ENCODE measurements around the gene UEVLD.

Gene UEVLD

GRCh38 chr11:18580113-18580766 lies 8.3 kb downstream of the UEVLD start:
- DNase-seq, result peak in 1 of 5 experiments; percentile 30

- peak in 2 of 5 experiments; percentile 16 to 88 for DNase-seq
These were observed 9.4 kb downstream of the UEVLD start for GRCh38 chr11:18578975-18579598.

- DNase-seq, result peak in 1 of 5 experiments; percentile 55
These were observed 13.2 kb downstream of the UEVLD start for GRCh38 chr11:18575361-18575760.

GRCh38 chr11:18567081-18567480 lies 21.5 kb downstream of the UEVLD start:
- no peak for DNase-seq

GRCh38 chr11:18566406-18566805 lies 22.1 kb downstream of the UEVLD start:
- no peak for DNase-seq

GRCh38 chr11:18564149-18564548 lies 24.4 kb downstream of the UEVLD start:
- DNase-seq, result no peak

GRCh38 chr11:18563090-18563730 lies 25.3 kb downstream of the UEVLD start:
- no peak for DNase-seq

GRCh38 chr11:18548001-18548400 lies 40.5 kb downstream of the UEVLD start:
- no peak for DNase-seq

GRCh38 chr11:18540207-18541009 lies 48.1 kb downstream of the UEVLD start:
- DNase-seq, result peak in 2 of 5 experiments; percentile 17 to 57

- DNase-seq, result no peak
These were observed 52.3 kb downstream of the UEVLD start for GRCh38 chr11:18536209-18536608.

- DNase-seq, result no peak
These were observed 54.3 kb downstream of the UEVLD start for GRCh38 chr11:18534245-18534644.

- DNase-seq, result no peak
These were observed 55.2 kb downstream of the UEVLD start for GRCh38 chr11:18533365-18533764.

GRCh38 chr11:18527512-18527911 lies 61.0 kb downstream of the UEVLD start:
- peak in 1 of 5 experiments; percentile 30 for DNase-seq

GRCh38 chr11:18526521-18527296 lies 61.8 kb downstream of the UEVLD start, which contains the start of gene TSG101:
Gene TSG101, minus strand, starts transcription at chr11:18526942. Its CDS starts 126 bp downstream, at chr11:18526816.
- DNase-seq, result peak; percentile 75 to 94 (median 86)

GRCh38 chr11:18526130-18526520 lies 62.4 kb downstream of the UEVLD start:
- DNase-seq, result no peak

- no peak for DNase-seq
These were observed 64.3 kb downstream of the UEVLD start for GRCh38 chr11:18524248-18524647.

- DNase-seq, result no peak
These were observed 65.5 kb downstream of the UEVLD start for GRCh38 chr11:18523084-18523483.

- DNase-seq, result peak in 1 of 5 experiments; percentile 44
These were observed 66.1 kb downstream of the UEVLD start for GRCh38 chr11:18522388-18522787.

GRCh38 chr11:18521122-18521521 lies 67.4 kb downstream of the UEVLD start:
- no peak for DNase-seq

- no peak for DNase-seq
These were observed 86.2 kb downstream of the UEVLD start for GRCh38 chr11:18502352-18502751.

- no peak for DNase-seq
These were observed 86.9 kb downstream of the UEVLD start for GRCh38 chr11:18501629-18502028.

- DNase-seq, result no peak
These were observed 90.5 kb downstream of the UEVLD start for GRCh38 chr11:18498039-18498438.

All from T-helper 2 cell (primary cell).